ENCODE results near the gene ZNF597.

Gene ZNF597

GRCh38 chr16:3481696-3482658, 38.7 kb upstream of the ZNF597 start:
- no peak for TF ChIP-seq CTCF (conservative IDR thresholded peaks at IDR 0.05; ENCODE audit: control insufficient read depth, insufficient read depth, low read depth, low read length)
- H3K4me3 ChIP-seq (ENCODE audit: control insufficient read depth, low read depth, low read length) = no peak overlapping the region
- DNase-seq (ENCODE audit: low read depth) = no peak

- no peak for DNase-seq (ENCODE audit: low read depth)
- no peak overlapping the region for H3K4me3 ChIP-seq (ENCODE audit: control insufficient read depth, low read depth, low read length)
- no peak for TF ChIP-seq CTCF (conservative IDR thresholded peaks at IDR 0.05; ENCODE audit: control insufficient read depth, insufficient read depth, low read depth, low read length)
Observed at GRCh38 chr16:3480901-3481695, 37.8 kb upstream of the ZNF597 start.

- no peak for TF ChIP-seq CTCF (conservative IDR thresholded peaks at IDR 0.05; ENCODE audit: control insufficient read depth, insufficient read depth, low read depth, low read length)
- no peak for DNase-seq (ENCODE audit: low read depth)
- no peak overlapping the region for H3K4me3 ChIP-seq (ENCODE audit: control insufficient read depth, low read depth, low read length)
Observed at GRCh38 chr16:3479654-3480216, 36.4 kb upstream of the ZNF597 start.

- no peak for TF ChIP-seq CTCF (conservative IDR thresholded peaks at IDR 0.05; ENCODE audit: control insufficient read depth, insufficient read depth, low read depth, low read length)
- no peak overlapping the region for H3K4me3 ChIP-seq (ENCODE audit: control insufficient read depth, low read depth, low read length)
- no peak for DNase-seq (ENCODE audit: low read depth)
Observed at GRCh38 chr16:3478242-3478925, 35.1 kb upstream of the ZNF597 start.

GRCh38 chr16:3476409-3476808, 33.1 kb upstream of the ZNF597 start:
- no peak overlapping the region for H3K4me3 ChIP-seq (ENCODE audit: control insufficient read depth, low read depth, low read length)
- no peak for TF ChIP-seq CTCF (conservative IDR thresholded peaks at IDR 0.05; ENCODE audit: control insufficient read depth, insufficient read depth, low read depth, low read length)
- no peak for DNase-seq (ENCODE audit: low read depth)
